GM12891 (cell line): ENCODE measurements around the gene MAGI1.

Experiments used
- DNase-seq: peaks from one replicate; pipeline ENCODE4 v3.0.0; 2011; ENCODE audit warnings: low spot score; ENCODE audit not compliant: insufficient read length
- FAIRE-seq: peaks from 2 replicates; lab custom pipeline; 2011; peaks lifted over from hg19 to GRCh38; lab: Jason Lieb, UNC
- PAX5 ChIP-seq: IDR thresholded peaks from 2 replicates; pipeline ENCODE4 v1.6.1; 2011; ENCODE audit warnings: low read length, moderate library complexity, mild to moderate bottlenecking; ENCODE audit not compliant: insufficient read depth, severe bottlenecking
- POLR2A ChIP-seq: IDR thresholded peaks from 2 replicates; pipeline ENCODE4 v1.6.1; 2011; ENCODE audit warnings: low read depth, low read length, control low read depth
- POLR2AphosphoS5 ChIP-seq: IDR thresholded peaks from 2 replicates; pipeline ENCODE4 v1.6.1; 2011; ENCODE audit warnings: low read depth, low read length, control low read depth
- POU2F2 ChIP-seq: IDR thresholded peaks from 2 replicates; pipeline ENCODE4 v1.6.1; 2011; ENCODE audit warnings: low read depth, mild to moderate bottlenecking, control low read depth, low read length, moderate library complexity
- SPI1 ChIP-seq: IDR thresholded peaks from 2 replicates; pipeline ENCODE4 v1.6.1; 2011; ENCODE audit warnings: low read depth, low read length, control low read depth
- TAF1 ChIP-seq: IDR thresholded peaks from 2 replicates; pipeline ENCODE4 v1.6.1; 2011; ENCODE audit warnings: low read depth, low read length, control low read depth

MAGI1 gene

DNA sequence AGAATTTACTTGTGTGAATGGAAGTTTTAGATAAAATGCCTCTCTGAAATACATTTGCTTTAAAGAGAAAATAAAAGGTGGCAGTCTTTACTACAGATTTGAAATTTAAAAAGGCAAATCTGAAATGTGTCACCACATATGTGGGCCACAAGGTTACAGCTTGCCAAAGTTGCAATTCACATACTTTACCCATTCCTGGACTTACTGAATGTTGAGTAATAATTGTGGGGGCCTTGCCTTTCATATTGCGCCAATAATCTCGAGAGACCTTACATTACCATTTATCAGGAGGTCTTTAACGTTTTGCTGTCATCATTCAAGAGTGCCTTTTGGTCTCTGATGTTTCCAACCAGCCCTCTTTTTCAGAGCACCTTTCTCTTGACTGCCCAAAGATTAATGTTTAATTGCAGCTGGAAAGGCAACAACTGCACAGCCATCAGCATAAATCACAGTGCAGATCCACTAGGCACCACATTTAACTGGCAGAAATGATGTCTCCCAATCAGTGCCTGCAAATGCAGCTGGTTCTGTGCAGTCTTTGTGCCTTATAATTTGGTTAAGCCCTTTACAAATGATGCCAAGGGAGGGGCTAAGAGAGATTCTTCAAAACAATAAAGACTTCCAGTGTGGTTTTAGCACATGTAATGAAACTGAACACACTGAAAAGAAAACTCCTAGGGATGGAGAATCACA lies 206.8 kb downstream of the MAGI1 start:
- TF ChIP-seq POLR2AphosphoS5: no peak
- TF ChIP-seq TAF1: no peak
- no peak for TF ChIP-seq SPI1
- no peak for TF ChIP-seq POU2F2
- TF ChIP-seq POLR2A: no peak
- TF ChIP-seq PAX5: no peak
- no peak for FAIRE-seq

DNA sequence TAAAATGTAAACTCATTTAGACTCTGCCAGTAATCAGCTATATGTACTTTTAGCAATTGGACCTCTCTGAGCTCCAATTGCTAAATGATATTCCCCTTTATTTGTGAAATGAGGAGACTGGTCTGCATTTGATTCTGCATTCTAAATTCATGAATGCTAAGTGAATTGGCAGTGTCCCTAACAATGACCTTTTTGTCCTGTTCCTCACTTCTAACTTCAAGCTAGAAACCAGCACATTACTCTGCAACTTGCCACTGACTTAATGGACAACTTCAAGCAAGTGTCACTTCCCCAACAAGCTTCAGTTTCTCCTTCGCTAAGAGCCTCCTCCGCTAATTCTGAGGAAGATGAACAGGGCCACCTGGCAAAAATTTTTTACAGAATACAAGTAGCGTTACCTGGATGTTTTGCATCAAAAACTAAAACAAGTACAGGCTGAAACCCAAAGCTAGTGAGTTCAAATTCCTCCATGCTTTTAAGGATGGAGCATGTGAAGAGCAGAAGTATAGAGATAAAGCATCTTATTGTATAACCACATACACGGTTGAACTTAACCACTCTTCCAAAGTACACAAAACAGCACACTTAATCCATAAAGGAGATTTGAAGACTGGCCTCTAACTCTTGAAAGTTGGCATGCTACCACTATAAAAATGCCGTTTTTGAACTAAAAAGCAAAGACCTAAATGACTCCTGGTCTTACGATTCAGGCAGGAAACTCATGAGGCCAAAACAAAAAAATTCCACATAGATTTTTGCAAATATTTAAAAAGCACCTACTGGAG lies 207.6 kb downstream of the MAGI1 start:
- DNase-seq (no peak), FAIRE-seq (no peak)
- TF ChIP-seq TAF1: no peak
- TF ChIP-seq POLR2AphosphoS5: no peak
- no peak for TF ChIP-seq SPI1
- TF ChIP-seq PAX5: no peak
- no peak for TF ChIP-seq POLR2A
- no peak for TF ChIP-seq POU2F2

More for the DNA sequence above, 206.8 kb downstream of the MAGI1 start:
- DNase-seq: no peak

DNA sequence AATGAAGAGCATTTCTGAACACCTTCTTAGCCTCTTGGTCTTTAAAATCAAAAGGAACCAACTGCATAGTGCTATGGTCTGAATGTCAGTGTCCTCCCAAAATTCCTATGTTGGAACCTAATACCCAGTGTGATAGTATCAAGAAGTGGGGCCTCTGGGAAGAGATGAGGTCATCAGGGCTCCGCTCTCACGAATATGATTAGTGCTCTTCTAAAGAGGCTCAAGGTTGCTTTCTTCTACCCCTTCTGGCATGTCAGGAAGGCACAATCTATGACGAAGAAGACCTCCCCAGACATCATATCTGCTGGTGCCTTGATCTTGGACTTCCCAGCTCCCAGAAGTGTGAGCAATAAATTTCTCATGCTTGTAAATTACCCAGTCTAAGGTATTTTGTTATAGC lies 209.5 kb downstream of the MAGI1 start:
- FAIRE-seq (no peak), DNase-seq (no peak)

DNA sequence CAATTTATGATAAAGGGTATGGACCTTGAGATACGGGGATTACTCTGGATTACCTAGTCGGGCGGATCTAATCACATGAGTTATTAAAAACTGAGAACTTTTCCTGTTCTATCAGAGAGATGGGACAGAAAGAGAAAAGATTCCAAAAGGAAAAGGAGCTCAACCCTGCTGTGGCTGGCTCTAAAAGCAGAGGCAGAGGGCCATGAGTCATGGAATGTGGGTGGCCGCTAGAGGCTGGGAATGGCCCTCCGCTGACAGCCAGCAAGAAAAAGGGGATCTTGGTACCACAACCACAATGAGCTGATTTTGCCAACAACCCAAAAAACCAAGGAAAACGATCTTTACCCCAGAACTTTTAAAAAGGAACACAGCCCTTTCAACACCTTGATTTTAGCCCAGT lies 210.0 kb downstream of the MAGI1 start:
- TF ChIP-seq POLR2A (no peak), PAX5 (no peak), SPI1 (no peak), POU2F2 (no peak), POLR2AphosphoS5 (no peak), TAF1 (no peak)
- FAIRE-seq (no peak), DNase-seq (no peak)

More for the DNA sequence above, 209.5 kb downstream of the MAGI1 start:
- TF ChIP-seq POLR2A (no peak), POU2F2 (no peak), SPI1 (no peak), TAF1 (no peak), POLR2AphosphoS5 (no peak), PAX5 (no peak)

DNA sequence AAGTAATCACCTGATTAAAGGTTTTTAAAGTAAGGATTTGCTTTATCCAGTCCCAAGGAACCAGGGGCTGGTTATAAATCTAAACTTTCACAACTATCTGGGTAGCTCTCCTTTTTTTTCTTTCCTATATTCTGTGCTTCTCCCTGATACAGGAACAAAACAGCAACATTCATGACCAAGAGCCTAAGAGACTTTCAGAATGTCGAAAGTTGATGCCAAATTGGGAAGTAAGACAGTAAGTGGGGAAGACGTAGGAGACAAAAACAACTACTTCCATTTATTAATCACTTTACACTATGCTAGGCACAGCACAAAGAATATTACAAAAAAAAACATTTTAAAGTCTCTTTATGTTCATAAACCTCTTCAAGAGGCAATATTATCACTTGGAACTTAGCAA lies 211.6 kb downstream of the MAGI1 start:
- TF ChIP-seq POLR2AphosphoS5: no peak
- TF ChIP-seq POU2F2: no peak
- no peak for TF ChIP-seq PAX5
- FAIRE-seq (no peak), DNase-seq (no peak)

DNA sequence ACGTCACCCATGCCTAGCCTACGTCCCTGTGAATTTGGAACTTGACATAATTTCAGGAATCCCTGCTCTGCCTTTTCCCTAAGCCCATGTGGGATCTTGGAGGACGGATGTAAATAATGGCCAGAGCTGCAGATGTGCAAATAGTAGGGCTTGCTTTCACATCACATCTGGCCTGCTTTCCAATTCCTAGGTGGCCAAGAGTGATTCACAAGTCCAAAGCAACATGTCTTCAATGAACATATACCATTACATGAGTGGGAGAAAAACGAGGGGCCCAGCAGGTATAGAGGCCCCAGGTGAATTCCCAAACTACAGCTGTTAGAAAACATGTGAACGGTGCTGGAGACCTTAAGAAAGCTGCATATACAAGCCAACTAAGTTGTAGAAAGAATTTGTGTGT lies 214.6 kb downstream of the MAGI1 start:
- FAIRE-seq: no peak
- DNase-seq: no peak

DNA sequence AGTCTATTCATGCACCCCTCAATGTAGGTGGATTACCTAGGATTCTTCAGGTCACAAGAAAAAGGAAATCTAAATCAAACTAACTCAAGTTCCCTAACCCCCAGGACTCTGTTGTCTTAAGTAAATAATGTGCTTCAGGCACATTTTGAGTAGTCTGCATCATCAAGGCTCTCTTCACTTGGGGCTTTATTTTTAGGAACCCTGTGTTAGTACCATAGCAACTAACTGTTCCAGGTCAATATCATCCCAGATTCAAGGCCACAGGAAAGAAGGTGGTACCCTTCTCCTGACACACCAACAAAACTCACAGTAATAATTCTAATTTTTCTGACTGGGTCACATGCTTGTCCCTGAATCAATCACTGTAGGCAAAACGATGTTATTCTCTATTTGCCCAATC lies 218.1 kb downstream of the MAGI1 start:
- TF ChIP-seq POU2F2: no peak
- TF ChIP-seq POLR2A: no peak
- no peak for TF ChIP-seq TAF1
- no peak for TF ChIP-seq SPI1
- FAIRE-seq (no peak), DNase-seq (no peak)

More for the DNA sequence above, 214.6 kb downstream of the MAGI1 start:
- no peak for TF ChIP-seq POU2F2
- no peak for TF ChIP-seq TAF1
- no peak for TF ChIP-seq POLR2AphosphoS5
- no peak for TF ChIP-seq POLR2A
- TF ChIP-seq PAX5: no peak
- TF ChIP-seq SPI1: no peak

DNA sequence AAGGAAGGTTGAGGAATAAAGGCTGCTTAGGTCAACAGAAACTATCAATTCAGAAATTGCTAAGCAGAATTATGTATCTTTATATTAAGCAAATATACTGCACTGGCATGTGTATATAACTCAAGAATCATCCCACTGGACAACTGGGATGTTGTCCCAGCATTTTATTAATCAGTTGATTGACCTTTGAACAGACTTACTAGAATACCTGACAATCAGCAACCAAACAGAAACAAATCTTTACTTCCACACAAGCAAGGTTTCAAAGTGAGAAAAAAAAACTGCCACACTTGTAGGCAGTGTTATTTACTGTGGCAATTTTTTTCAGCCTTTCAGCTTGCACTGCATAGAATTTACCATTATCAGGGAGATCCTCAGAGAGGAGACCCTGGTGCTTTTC lies 218.8 kb downstream of the MAGI1 start:
- DNase-seq: no peak
- TF ChIP-seq SPI1 (no peak), PAX5 (no peak), TAF1 (no peak), POLR2AphosphoS5 (no peak), POLR2A (no peak), POU2F2 (no peak)
- FAIRE-seq: no peak

DNA sequence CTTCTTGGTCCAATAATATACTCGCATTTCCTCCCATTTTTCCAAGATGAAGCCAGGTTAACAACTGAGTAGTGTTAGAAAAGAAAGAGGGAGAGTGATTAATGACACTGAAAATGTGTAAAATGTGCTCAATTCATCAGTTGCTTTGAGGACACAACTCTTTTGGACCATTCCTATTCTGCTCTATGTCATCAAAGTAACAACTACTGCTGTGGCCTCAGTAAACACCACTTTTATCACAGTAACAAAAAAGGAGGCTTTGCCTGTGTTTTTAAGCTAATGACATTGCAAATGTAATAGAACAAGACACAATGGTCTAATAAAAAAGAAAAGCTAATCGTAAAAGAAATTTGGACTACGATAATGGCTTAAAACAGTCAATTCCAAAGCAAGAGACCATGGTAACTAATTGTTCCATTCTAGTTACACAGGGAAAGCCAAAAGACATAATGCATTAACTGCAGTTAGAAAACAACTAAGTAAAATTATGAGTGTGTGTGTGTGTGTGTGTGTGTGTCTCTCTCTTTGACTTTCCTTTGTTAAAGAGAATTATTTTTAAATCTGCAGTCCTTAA lies 221.1 kb downstream of the MAGI1 start:
- FAIRE-seq (no peak), DNase-seq (no peak)
- TF ChIP-seq POLR2A: no peak
- TF ChIP-seq POU2F2: no peak
- TF ChIP-seq TAF1: no peak
- no peak for TF ChIP-seq PAX5
- no peak for TF ChIP-seq SPI1
- no peak for TF ChIP-seq POLR2AphosphoS5

DNA sequence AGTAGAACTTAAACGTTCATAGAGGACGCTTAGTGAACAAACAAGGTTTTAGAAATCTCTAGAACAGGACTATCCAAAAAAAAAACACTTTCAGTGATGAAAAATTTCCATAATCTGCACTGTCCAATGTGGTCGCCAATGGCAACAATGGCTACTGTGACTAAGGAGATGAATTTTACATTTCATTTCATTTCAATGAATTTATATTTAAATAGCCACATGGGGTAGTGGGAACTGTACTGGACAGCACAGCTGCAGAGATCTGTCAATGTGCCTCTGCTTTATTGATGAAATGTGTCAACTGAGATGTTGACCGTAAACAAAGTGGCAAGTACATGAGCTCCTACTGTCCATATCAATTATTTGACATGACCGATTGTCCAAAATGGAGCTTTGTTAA lies 222.5 kb downstream of the MAGI1 start:
- FAIRE-seq: no peak
- TF ChIP-seq TAF1: no peak
- no peak for TF ChIP-seq POU2F2
- no peak for TF ChIP-seq PAX5
- no peak for TF ChIP-seq POLR2A
- TF ChIP-seq POLR2AphosphoS5: no peak
- no peak for TF ChIP-seq SPI1
- DNase-seq: no peak
